Caco-2 (cell line): ENCODE measurements around the gene CPAMD8. TPM values are rescaled to one million over a fixed set of nuclear protein-coding genes. Genes with fewer than 3 reads are reported as not detected.

Experiments used
- BruUV-seq: library from RNA; stranded (reverse); fragments of 400-500 nt; replicated peaks from 2 replicates; lab custom pipeline; 2021; lab: Mats Ljungman, UMichigan
- CTCF ChIA-PET: fragments of 300-600 bp; sonication (Branson Sonifier 250); formaldehyde crosslinking; loops from one replicate; lab custom pipeline; 2022; ENCODE audit warnings: antibody characterized with exemption; lab: Charles Lee
- POLR2A ChIA-PET: fragments of 300-600 bp; sonication (Branson Sonifier 250); formaldehyde crosslinking; loops from one replicate; lab custom pipeline; 2022; ENCODE audit warnings: antibody characterized with exemption; lab: Charles Lee
- DNase-seq, 2 experiments: peaks; one replicate each; pipeline versions ENCODE4 v3.0.0 to v3.0.0-alpha.2; 2020 to 2022
- H3K27me3 ChIP-seq: replicated peaks from 2 replicates; pipeline ENCODE4 v1.6.0; 2011; ENCODE audit warnings: low read length; ENCODE audit not compliant: control insufficient read depth, insufficient read depth
- H3K36me3 ChIP-seq: 2 replicates; pipeline ENCODE4 v1.5.1; 2011; ENCODE audit warnings: low read length; ENCODE audit not compliant: control insufficient read depth, insufficient read depth
- H3K4me1 ChIP-seq: fragments of 250-450 bp; sonication (Bioruptor Pico); 2 replicates; pipeline ENCODE4 v1.5.1; 2020; ENCODE audit warnings: mild to moderate bottlenecking
- H3K4me3 ChIP-seq: 2 replicates; pipeline ENCODE4 v1.5.1; 2011; ENCODE audit warnings: low read depth, mild to moderate bottlenecking, control low read depth, low read length
- H3K9me3 ChIP-seq: fragments of 250-450 bp; sonication (Bioruptor Pico); 2 replicates; pipeline ENCODE4 v1.5.1; 2020; ENCODE audit warnings: mild to moderate bottlenecking, moderate library complexity
- H3K27ac Mint-ChIP-seq: one replicate; pipeline ENCODE4 v1.8.0; 2022; ENCODE audit warnings: mixed read lengths; ENCODE audit not compliant: unreplicated experiment
- H3K27me3 Mint-ChIP-seq: one replicate; pipeline ENCODE4 v1.8.0; 2022; ENCODE audit warnings: mixed read lengths; ENCODE audit not compliant: insufficient read depth, unreplicated experiment
- H3K36me3 Mint-ChIP-seq: one replicate; pipeline ENCODE4 v1.8.0; 2022; ENCODE audit warnings: mild to moderate bottlenecking, mixed read lengths; ENCODE audit not compliant: insufficient read depth, unreplicated experiment
- H3K4me1 Mint-ChIP-seq: one replicate; pipeline ENCODE4 v1.8.0; 2022; ENCODE audit warnings: low read depth, mixed read lengths; ENCODE audit not compliant: unreplicated experiment
- H3K4me3 Mint-ChIP-seq: one replicate; pipeline ENCODE4 v1.8.0; 2022; ENCODE audit warnings: mild to moderate bottlenecking, moderate library complexity, mixed read lengths; ENCODE audit not compliant: unreplicated experiment
- H3K9me3 Mint-ChIP-seq: one replicate; pipeline ENCODE4 v1.8.0; 2022; ENCODE audit warnings: mixed read lengths; ENCODE audit not compliant: unreplicated experiment
- CTCF ChIP-seq, 2 experiments: fragments of 200-600 bp in 1 of 2; IDR thresholded peaks; 1 replicate in 1 of 2; 2 replicates in 1 of 2; pipeline versions ENCODE4 v1.5.1 to v1.8.0; 2011 to 2022; ENCODE audit warnings: antibody characterized with exemption in 1 of 2, control low read depth in 1 of 2, inconsistent platforms in 1 of 2, low read depth in 1 of 2, low read length in 1 of 2, mild to moderate bottlenecking in 1 of 2, moderate library complexity in 1 of 2; ENCODE audit not compliant: insufficient read depth in 1 of 2, severe bottlenecking in 1 of 2, unreplicated experiment in 1 of 2
- intact Hi-C: fragments of 100-400 bp; cut with micrococcal nuclease; formaldehyde crosslinking; loops from one replicate; pipeline ENCODE4 v1.10.0; 2022; ENCODE audit not compliant: unreplicated experiment
- total RNA-seq: library from RNA; stranded (reverse); gene quantifications from 2 replicates; pipeline ENCODE4 v1.2.3, GENCODE V29; 2022

The CPAMD8 gene
- total RNA-seq, 1 experiment from 2014 or later = 1.1 TPM

DNA sequence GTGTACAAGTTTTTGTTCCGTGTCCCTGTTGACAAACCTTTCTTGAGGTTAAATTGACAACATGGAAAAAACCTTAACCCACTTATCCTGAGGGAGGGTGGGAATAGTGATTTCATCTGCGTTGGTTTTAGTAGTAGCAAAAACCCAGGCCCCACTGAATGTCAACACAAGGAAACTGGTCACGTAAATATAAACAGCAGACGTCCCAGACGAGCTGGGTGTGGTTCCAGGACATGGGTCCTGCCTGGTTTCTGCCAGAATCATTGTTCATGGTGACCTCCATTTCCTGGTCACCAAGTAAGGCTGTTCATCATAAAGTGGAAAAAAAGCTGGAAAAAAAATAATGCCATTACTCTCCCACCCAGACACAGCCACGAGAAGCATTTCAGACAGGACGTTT lies 154.7 kb downstream of the CPAMD8 start:
- TF ChIP-seq CTCF (IDR thresholded peaks at IDR 0.05; ENCODE audit: insufficient read depth in 1 of 2, low read depth in 1 of 2, low read length in 1 of 2, severe bottlenecking in 1 of 2, unreplicated experiment in 1 of 2) = no peak
- Histone ChIP-seq H3K4me1 (no peaks in the 10 kb centered on the region), H3K36me3 (peaks cover 2% of the 10 kb centered on the region), H3K4me3 (no peak overlapping the region), H3K9me3 (no peaks in the 10 kb centered on the region), H3K27me3 (no peaks in the 10 kb centered on the region)
- no TSS peak for BruUV-seq
- Mint-ChIP-seq H3K4me3 (no peak overlapping the region), H3K4me1 (no peaks in the 10 kb centered on the region), H3K36me3 (peaks cover 36% of the 10 kb centered on the region), H3K27ac (no peak overlapping the region), H3K27me3 (no peaks in the 10 kb centered on the region), H3K9me3 (peaks cover 15% of the 10 kb centered on the region)
- POLR2A ChIA-PET = no interaction called here
- CTCF ChIA-PET = no interaction called here
- no peak for DNase-seq
- intact Hi-C loops = no loop called here

DNA sequence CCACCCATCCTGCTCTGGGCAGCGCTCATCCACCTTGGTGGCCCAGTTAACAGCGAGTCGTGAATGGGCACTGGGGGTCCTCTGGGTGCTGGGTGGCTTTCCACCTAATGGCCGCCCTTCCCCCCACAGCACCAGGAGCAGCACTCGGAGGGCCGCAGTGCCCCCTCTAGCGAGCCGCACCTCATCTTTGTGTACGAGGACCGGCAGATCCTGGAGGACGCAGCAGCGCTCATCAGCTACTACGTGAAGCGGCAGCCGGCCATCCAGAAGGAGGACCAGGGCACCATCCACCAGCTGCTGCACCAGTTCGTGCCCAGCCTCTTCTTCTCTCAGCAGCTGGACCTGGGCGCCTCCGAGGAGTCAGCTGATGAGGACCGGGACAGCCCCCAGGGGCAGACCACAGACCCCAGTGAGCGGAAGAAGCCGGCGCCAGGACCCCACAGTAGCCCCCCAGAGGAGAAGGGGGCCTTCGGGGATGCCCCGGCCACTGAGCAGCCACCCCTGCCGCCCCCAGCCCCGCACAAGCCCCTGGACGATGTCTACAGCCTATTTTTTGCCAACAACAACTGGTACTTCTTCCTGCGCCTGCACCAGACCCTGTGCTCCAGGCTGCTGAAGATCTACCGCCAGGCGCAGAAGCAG lies 157.2 kb downstream of the CPAMD8 start:
- Mint-ChIP-seq H3K36me3 (peaks cover 38% of the 10 kb centered on the region), H3K27me3 (no peaks in the 10 kb centered on the region), H3K4me3 (no peak overlapping the region), H3K4me1 (no peaks in the 10 kb centered on the region), H3K9me3 (peaks cover 7% of the 10 kb centered on the region), H3K27ac (no peak overlapping the region)
- Histone ChIP-seq H3K27me3 (no peaks in the 10 kb centered on the region), H3K4me1 (no peaks in the 10 kb centered on the region), H3K9me3 (no peaks in the 10 kb centered on the region), H3K36me3 (peaks cover 2% of the 10 kb centered on the region), H3K4me3 (no peak overlapping the region)
- ChIA-PET POLR2A (no interaction called here), CTCF (no interaction called here)
- BruUV-seq = no TSS peak
- no peak for DNase-seq
- intact Hi-C loops = no loop called here
- TF ChIP-seq CTCF (IDR thresholded peaks at IDR 0.05; ENCODE audit: insufficient read depth in 1 of 2, low read depth in 1 of 2, low read length in 1 of 2, severe bottlenecking in 1 of 2, unreplicated experiment in 1 of 2) = no peak

DNA sequence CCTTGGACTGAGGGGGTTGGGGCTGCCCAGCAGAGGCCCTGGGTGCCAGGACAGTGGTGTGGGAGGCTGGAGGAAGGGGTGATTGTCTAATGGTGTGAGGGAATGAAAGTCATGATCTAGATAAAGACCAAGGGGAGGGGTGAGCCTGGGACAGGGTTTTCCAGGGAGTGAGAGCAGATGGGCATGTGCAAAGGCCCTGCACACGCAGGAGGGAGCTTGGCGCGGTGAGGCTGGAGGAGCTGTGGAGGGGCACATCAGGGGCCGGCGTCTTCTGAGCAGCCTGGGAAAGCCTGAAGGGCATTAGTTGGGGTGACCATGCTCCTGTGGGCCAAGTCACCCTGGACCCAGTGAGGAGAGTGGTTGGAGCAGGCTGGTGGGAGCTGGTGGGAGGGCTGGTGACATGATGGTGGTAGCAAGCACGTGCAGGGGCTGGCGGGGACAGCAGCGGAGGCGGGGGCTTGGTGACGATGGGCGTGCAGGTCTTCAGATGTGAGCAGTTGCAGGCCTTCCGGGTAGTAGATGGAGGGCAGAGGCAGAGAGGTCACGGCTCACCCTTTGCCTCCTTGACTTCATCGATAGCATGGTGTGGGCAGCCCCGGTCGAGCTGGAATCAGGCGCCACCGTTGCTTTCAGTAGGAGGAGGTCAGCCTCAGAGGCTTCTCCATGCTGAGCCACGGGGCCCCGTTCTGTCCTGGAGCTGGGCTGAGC lies 158.0 kb downstream of the CPAMD8 start:
- Mint-ChIP-seq H3K36me3 (peaks cover 31% of the 10 kb centered on the region), H3K9me3 (no peaks in the 10 kb centered on the region), H3K27me3 (no peaks in the 10 kb centered on the region), H3K27ac (no peak overlapping the region), H3K4me3 (no peak overlapping the region), H3K4me1 (no peaks in the 10 kb centered on the region)
- POLR2A ChIA-PET = no interaction called here
- Histone ChIP-seq H3K36me3 (peaks cover 2% of the 10 kb centered on the region), H3K27me3 (no peaks in the 10 kb centered on the region), H3K4me3 (no peak overlapping the region), H3K9me3 (no peaks in the 10 kb centered on the region), H3K4me1 (no peaks in the 10 kb centered on the region)
- CTCF ChIA-PET = interaction anchor here (0.6 kb wide), 1 partner anchor 329 kb away, joined by 3 read pairs; no protein-coding TSS in a partner anchor
- intact Hi-C loops = no loop called here
- DNase-seq = no peak
- no peak for TF ChIP-seq CTCF (IDR thresholded peaks at IDR 0.05; ENCODE audit: insufficient read depth in 1 of 2, low read depth in 1 of 2, low read length in 1 of 2, severe bottlenecking in 1 of 2, unreplicated experiment in 1 of 2)
- BruUV-seq = no TSS peak
